Testis (tissue), 2 donors: Measurements from ENCODE around the gene NNMT.

ENCODE experiments used
- CTCF ChIP-seq, 3 experiments: fragments of 450-650 bp in 2 of 3; fragments of 200-600 bp in 1 of 3; sonication (generic) in 1 of 3; IDR thresholded peaks; one replicate each; pipeline ENCODE4 v1.5.1; 2016 to 2019; ENCODE audit warnings: antibody characterized with exemption in 3 of 3, mild to moderate bottlenecking in 2 of 3, moderate library complexity in 1 of 3
- POLR2A ChIP-seq: fragments of 450-650 bp; IDR thresholded peaks from one replicate; pipeline ENCODE4 v1.6.1; 2017; ENCODE audit warnings: antibody characterized with exemption, mild to moderate bottlenecking, moderate library complexity

GRCh38 chr11:114259551-114259983 lies 36.6 kb upstream of the NNMT start:
- TF ChIP-seq POLR2A (no peak), CTCF (IDR thresholded peaks at IDR 0.05) (no peak)
